Chondrocyte (in vitro differentiated cells): ENCODE measurements around the gene LSP1. TPM values are rescaled to one million over a fixed set of nuclear protein-coding genes. Genes with fewer than 3 reads are reported as not detected.

ENCODE experiments used
- DNase-seq: peaks from one replicate; pipeline ENCODE4 v3.0.0; 2021; ENCODE audit warnings: mixed read lengths, low spot score
- H3K27ac Mint-ChIP-seq: one replicate; pipeline ENCODE4 v1.8.0; 2021; ENCODE audit warnings: mild to moderate bottlenecking, moderate library complexity, mixed read lengths; ENCODE audit not compliant: unreplicated experiment
- H3K27me3 Mint-ChIP-seq: 2 replicates; pipeline ENCODE4 v1.8.0; 2021; ENCODE audit warnings: low read depth, mixed read lengths
- H3K36me3 Mint-ChIP-seq: 2 replicates; pipeline ENCODE4 v1.8.0; 2021; ENCODE audit warnings: low read depth, mixed read lengths
- H3K4me1 Mint-ChIP-seq: 2 replicates; pipeline ENCODE4 v1.8.0; 2021; ENCODE audit warnings: low read depth, mild to moderate bottlenecking, mixed read lengths
- H3K4me3 Mint-ChIP-seq: one replicate; pipeline ENCODE4 v1.8.0; 2021; ENCODE audit warnings: mild to moderate bottlenecking, moderate library complexity, mixed read lengths; ENCODE audit not compliant: unreplicated experiment
- H3K9me3 Mint-ChIP-seq: 2 replicates; pipeline ENCODE4 v1.8.0; 2021; ENCODE audit warnings: low read depth, mixed read lengths
- total RNA-seq: library from RNA; stranded (reverse); gene quantifications from 3 replicates; pipeline ENCODE4 v1.2.1, GENCODE V29; 2021
- TF ChIP-seq, protein P1 (sequence below): fragments of 200-600 bp; sonication (generic); IDR thresholded peaks from 2 replicates; pipeline ENCODE4 v1.5.0; 2021; ENCODE audit warnings: antibody characterized with exemption, mild to moderate bottlenecking, moderate library complexity

Gene LSP1
- total RNA-seq, 1 donor from 2014 or later, result 7.4 TPM

DNA sequence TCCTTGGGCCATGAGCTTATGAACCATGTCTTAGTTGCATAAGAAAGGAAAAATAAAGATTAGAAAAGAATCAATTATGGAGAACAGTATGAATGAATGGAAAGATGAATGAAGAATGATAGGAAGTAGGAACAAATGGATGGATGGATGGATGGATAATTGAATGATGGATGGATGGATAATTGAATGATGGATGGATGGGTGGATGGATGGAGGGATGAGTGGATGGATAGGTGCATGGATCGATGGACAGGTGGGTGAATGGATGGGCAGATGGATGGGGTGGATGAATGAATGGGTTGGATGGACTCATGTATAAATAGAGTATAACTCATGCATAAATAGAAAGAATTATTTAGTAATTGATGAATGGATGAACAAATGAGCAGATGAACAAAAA lies 7.2 kb downstream of the LSP1 start:
- no peak overlapping the region for H3K27ac Mint-ChIP-seq
- no peaks in the 10 kb centered on the region for H3K4me1 Mint-ChIP-seq
- DNase-seq, result no peak
- H3K27me3 Mint-ChIP-seq, result no peaks in the 10 kb centered on the region
- H3K4me3 Mint-ChIP-seq, result no peak overlapping the region
- no peaks in the 10 kb centered on the region for H3K9me3 Mint-ChIP-seq
- no peaks in the 10 kb centered on the region for H3K36me3 Mint-ChIP-seq
- TF ChIP-seq, protein P1, sequence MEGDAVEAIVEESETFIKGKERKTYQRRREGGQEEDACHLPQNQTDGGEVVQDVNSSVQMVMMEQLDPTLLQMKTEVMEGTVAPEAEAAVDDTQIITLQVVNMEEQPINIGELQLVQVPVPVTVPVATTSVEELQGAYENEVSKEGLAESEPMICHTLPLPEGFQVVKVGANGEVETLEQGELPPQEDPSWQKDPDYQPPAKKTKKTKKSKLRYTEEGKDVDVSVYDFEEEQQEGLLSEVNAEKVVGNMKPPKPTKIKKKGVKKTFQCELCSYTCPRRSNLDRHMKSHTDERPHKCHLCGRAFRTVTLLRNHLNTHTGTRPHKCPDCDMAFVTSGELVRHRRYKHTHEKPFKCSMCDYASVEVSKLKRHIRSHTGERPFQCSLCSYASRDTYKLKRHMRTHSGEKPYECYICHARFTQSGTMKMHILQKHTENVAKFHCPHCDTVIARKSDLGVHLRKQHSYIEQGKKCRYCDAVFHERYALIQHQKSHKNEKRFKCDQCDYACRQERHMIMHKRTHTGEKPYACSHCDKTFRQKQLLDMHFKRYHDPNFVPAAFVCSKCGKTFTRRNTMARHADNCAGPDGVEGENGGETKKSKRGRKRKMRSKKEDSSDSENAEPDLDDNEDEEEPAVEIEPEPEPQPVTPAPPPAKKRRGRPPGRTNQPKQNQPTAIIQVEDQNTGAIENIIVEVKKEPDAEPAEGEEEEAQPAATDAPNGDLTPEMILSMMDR, result no peak

DNA sequence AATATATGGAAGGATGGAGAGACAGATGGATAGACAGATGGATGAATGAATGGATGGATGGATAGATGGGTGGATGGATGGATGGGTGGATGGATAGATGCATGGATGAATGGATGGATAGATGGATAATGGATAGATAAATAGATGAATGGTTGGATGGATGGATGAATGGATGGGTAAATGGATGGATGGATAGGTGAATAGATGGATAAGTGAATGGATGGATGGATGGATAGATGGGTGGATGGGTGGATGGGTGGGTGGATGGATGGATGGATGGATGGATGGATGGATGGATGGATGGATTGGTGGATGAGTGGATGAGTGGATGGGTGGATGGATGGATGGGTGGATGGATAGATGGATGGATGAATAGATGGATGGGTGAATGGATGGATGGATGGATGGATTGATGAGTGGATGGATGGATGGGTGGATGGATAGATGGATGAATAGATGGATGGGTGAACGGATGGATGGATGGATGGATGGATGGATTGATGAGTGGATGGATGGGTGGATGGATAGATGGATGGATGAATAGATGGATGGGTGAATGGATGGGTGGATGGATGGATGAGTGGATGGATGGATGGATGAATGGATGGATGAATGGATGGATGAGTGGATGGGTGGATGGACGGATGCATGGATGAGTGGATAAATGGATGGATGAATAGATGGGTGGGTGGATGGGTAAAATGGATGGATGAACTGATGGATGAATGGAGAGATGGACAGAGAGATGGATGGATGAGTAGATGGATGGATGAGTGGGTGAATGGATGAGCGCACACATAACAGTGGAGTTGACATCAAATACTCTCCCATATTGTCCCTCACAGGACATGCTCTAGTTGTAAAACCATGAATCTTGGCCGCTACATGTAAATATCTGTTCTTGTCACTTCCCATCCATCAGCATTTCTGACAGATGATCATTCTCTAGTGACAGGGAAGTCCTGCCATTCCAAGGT lies 8.8 kb downstream of the LSP1 start:
- Mint-ChIP-seq H3K27ac (no peak overlapping the region), H3K36me3 (no peaks in the 10 kb centered on the region), H3K4me1 (peaks cover 5% of the 10 kb centered on the region), H3K4me3 (no peak overlapping the region), H3K9me3 (no peaks in the 10 kb centered on the region), H3K27me3 (no peaks in the 10 kb centered on the region)
- TF ChIP-seq, protein P1, result no peak
- DNase-seq, result no peak

DNA sequence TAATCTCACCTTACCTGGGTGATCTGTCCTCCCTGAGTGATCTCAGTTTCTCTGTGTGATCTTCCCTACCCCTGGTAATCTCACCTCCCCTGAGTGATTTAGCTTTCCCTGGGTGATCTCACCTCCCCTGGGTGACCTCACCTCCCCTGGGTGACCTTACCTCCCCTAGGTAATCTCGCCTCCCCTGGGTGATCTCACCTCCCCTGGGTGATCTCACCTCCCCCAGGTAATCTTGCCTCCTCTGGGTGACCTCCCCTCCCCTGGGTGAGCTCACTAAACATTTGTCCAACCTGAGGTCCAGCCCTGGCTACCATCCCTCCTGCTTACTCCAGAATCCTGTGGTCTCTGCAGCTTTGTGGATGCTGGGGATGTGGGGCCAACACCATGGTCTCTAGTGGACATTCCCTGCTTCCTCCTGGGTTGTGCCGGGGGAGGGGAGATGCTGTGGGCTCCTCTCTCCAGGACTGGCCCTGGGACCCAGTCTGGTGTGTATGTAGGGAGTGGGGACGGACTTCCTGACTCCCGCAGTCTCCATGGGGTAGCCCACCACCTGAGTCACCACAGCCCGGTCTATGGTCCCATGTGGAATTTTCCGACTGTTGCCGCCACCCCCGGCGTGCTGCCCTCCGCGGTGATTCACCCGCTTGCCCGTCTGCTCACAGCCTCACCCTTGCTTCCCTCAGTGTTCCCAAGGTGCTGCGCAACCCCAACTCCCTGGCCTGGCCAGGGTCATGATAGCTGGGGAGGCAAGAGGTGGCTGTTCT lies 9.9 kb downstream of the LSP1 start:
- Mint-ChIP-seq H3K36me3 (no peaks in the 10 kb centered on the region), H3K27me3 (no peaks in the 10 kb centered on the region), H3K4me1 (peaks cover 5% of the 10 kb centered on the region), H3K4me3 (no peak overlapping the region), H3K9me3 (no peaks in the 10 kb centered on the region), H3K27ac (peak overlapping the region; percentile 96)
- DNase-seq, result no peak
- TF ChIP-seq, protein P1, result no peak

DNA sequence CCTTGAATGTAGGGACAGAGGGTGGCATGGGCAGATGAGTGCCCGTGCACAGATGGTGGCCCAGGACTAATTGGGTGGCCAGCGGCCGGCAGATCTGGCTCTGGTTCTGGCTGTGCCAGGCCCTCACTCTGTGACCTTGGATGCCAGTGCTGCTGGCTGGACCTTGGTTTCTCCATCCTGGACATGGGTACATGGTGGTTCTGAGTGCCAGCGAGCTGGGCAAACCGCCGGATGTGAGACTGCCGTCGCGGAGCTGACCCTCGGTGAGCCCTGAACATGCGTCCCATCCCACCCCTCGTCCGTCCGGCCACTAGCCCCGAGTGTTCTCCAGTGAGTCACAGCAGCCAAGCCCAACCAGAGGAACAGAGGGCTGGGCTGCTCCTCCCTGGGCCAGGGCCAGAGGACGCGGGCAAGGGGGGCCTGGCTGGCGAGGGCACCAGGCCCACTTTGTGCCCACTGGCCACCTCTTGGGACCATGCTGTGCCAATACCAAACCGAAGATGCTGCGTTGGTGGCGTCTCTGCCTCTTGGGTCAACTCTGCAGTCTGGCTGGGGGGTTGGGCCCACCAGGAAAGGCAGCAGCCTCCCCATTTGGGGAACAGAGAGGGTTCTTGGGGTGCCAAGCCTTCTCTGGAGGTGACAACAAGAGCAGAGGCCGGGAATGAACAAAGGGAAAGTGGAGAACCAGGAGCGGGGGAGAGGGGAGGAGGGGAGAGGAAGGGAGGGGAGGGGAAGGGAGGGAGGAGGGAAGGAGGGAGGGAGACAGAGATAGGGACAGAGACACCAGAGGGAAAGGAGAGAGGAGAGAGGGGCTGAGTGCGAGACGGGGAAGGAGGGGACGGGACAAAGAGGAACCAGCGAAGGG lies 10.7 kb downstream of the LSP1 start:
- Mint-ChIP-seq H3K4me3 (peak overlapping the region; percentile 61), H3K36me3 (no peaks in the 10 kb centered on the region), H3K27ac (peak overlapping the region; percentile 96), H3K4me1 (peaks cover 9% of the 10 kb centered on the region), H3K9me3 (no peaks in the 10 kb centered on the region), H3K27me3 (no peaks in the 10 kb centered on the region)
- no peak for DNase-seq
- TF ChIP-seq, protein P1, result no peak
